ENCODE results near the gene REC114.
"Not testable (repeated sequence)": the region's sequence is repeated elsewhere in the genome, so short reads cannot be mapped to it uniquely, and the experiment has no call there.

Gene REC114

DNA sequence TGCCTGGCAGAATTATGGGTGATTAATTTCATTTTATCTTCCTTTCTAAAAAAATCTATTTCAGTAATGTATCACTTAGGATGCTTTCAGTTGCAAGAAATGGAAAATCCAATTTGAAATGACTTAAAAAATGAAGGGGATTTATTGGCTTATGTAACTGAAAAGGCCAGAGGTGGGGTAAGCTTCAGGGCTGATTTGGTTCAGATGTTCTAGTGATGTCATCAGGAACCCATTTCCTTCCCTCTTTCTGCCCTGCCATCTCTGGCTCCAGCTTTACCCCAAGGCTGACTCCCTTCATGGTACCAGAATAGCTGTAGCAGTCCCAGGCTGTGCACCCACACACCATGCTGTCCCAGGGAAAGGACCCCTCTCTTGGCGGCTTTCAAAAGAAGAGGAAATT, 18.5 kb upstream of the REC114 start:
- Histone ChIP-seq H3K27me3 (ENCODE audit: insufficient read depth, low read depth) (no peaks in the 10 kb centered on the region), H3K79me2 (ENCODE audit: insufficient read depth, low read depth) (no peaks in the 10 kb centered on the region), H4K20me1 (ENCODE audit: insufficient read depth) (no peaks in the 10 kb centered on the region), H3K4me1 (ENCODE audit: low read depth, poor library complexity, severe bottlenecking) (peaks cover 8% of the 10 kb centered on the region), H3K9ac (no peak overlapping the region), H3K36me3 (ENCODE audit: insufficient read depth) (no peaks in the 10 kb centered on the region), H3K27ac (no peak overlapping the region), H3K4me2 (no peak overlapping the region), H3K4me3 (IDR thresholded peaks at IDR 0.05; ENCODE audit: insufficient read depth, low read depth, low read length) (no peak overlapping the region), H2AFZ (ENCODE audit: low read depth) (no peak overlapping the region)
- TF ChIP-seq, protein P1, sequence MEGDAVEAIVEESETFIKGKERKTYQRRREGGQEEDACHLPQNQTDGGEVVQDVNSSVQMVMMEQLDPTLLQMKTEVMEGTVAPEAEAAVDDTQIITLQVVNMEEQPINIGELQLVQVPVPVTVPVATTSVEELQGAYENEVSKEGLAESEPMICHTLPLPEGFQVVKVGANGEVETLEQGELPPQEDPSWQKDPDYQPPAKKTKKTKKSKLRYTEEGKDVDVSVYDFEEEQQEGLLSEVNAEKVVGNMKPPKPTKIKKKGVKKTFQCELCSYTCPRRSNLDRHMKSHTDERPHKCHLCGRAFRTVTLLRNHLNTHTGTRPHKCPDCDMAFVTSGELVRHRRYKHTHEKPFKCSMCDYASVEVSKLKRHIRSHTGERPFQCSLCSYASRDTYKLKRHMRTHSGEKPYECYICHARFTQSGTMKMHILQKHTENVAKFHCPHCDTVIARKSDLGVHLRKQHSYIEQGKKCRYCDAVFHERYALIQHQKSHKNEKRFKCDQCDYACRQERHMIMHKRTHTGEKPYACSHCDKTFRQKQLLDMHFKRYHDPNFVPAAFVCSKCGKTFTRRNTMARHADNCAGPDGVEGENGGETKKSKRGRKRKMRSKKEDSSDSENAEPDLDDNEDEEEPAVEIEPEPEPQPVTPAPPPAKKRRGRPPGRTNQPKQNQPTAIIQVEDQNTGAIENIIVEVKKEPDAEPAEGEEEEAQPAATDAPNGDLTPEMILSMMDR (conservative IDR thresholded peaks at IDR 0.05; ENCODE audit: low read depth, low read length) = no peak

DNA sequence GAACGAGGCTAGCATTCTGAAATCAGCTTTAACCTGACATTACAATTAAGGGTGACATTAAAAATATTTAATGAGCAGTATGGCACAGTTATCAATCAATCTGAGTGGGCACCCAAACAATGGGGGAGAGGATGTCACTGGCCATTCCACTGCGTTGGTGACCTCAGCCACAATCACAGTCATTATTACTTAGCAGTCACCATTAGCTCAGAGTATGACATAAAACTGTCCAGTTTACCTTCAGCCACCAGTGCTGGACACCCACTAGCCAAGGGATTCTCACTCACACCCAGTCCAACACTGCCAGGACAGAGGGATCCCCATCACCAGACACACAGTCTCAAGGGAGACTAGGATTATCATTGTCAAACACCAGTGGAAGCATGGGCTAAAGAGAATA, 17.5 kb upstream of the REC114 start:
- no peak overlapping the region for H3K27ac ChIP-seq
- no peaks in the 10 kb centered on the region for H3K79me2 ChIP-seq (ENCODE audit: insufficient read depth, low read depth)
- H3K36me3 ChIP-seq (ENCODE audit: insufficient read depth) = no peaks in the 10 kb centered on the region
- no peaks in the 10 kb centered on the region for H3K27me3 ChIP-seq (ENCODE audit: insufficient read depth, low read depth)
- no peaks in the 10 kb centered on the region for H4K20me1 ChIP-seq (ENCODE audit: insufficient read depth)
- no peak overlapping the region for H3K9ac ChIP-seq
- TF ChIP-seq, protein P1 (conservative IDR thresholded peaks at IDR 0.05; ENCODE audit: low read depth, low read length) = no peak
- H3K4me2 ChIP-seq = no peak overlapping the region
- no peak overlapping the region for H2AFZ ChIP-seq (ENCODE audit: low read depth)
- no peak overlapping the region for H3K4me3 ChIP-seq (IDR thresholded peaks at IDR 0.05; ENCODE audit: insufficient read depth, low read depth, low read length)
- peaks cover 8% of the 10 kb centered on the region for H3K4me1 ChIP-seq (ENCODE audit: low read depth, poor library complexity, severe bottlenecking)

DNA sequence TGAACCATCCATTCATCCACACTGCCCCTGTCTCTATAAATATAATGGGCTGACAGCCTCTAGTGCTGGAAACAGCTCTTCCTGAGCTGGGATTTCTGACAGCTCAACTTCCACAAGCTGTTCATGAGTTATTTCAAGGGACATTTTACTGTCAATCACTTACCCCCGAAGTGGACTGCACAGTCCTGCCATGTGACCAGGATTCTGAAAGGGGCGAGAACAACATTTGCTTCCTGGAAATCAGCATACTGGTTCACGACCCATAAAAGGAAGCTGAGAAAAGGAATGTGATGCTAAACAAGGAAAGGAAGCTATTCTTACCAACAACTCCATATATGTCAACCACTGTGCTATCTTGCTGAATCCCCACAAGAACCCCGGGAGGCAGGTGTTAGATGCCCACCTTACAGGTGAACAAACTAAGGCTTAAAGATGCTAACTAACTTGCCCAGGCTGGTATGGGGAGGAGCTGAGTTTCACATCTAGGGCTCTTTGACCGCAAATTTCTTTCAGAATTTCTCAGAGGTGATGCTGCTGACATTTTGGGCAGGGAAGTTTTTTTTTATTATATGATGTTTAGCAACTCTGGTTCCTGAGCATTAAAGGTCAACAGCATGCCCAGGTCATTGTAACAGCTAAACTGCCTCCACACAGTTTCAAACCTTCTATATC, 16.5 kb upstream of the REC114 start:
- Histone ChIP-seq H4K20me1 (ENCODE audit: insufficient read depth) (no peaks in the 10 kb centered on the region), H3K4me1 (ENCODE audit: low read depth, poor library complexity, severe bottlenecking) (peaks cover 8% of the 10 kb centered on the region), H3K9ac (no peak overlapping the region), H3K27ac (no peak overlapping the region), H3K36me3 (ENCODE audit: insufficient read depth) (no peaks in the 10 kb centered on the region), H3K4me3 (IDR thresholded peaks at IDR 0.05; ENCODE audit: insufficient read depth, low read depth, low read length) (no peak overlapping the region), H3K79me2 (ENCODE audit: insufficient read depth, low read depth) (no peaks in the 10 kb centered on the region), H3K27me3 (ENCODE audit: insufficient read depth, low read depth) (no peaks in the 10 kb centered on the region), H3K4me2 (no peak overlapping the region), H2AFZ (ENCODE audit: low read depth) (no peak overlapping the region)
- TF ChIP-seq, protein P1 (conservative IDR thresholded peaks at IDR 0.05; ENCODE audit: low read depth, low read length) = no peak

DNA sequence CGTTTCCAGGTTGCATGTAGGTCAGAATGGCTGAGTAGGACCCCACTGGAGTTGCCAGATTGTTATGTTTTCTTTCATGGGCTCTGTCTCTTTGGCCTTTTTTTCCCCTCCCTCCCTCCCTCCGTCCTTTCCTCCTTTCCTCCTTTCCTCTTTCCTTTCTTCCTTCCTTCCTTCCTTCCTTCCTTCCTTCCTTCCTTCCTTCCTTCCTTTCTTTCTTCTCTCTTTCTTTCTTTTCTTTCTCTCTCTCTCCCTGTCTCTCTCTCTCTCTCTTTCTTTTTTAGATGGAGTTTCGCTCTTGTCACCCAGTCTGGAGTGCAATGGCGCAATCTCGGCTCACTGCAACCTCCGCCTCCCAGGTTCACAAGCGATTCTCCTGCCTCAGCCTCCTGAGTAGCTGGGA, 11.6 kb upstream of the REC114 start:
- H3K4me3 ChIP-seq (IDR thresholded peaks at IDR 0.05; ENCODE audit: insufficient read depth, low read depth, low read length); H3K79me2 ChIP-seq (ENCODE audit: insufficient read depth, low read depth); H3K9ac ChIP-seq; H4K20me1 ChIP-seq (ENCODE audit: insufficient read depth); H3K27ac ChIP-seq; H3K36me3 ChIP-seq (ENCODE audit: insufficient read depth); H2AFZ ChIP-seq (ENCODE audit: low read depth); H3K27me3 ChIP-seq (ENCODE audit: insufficient read depth, low read depth); H3K4me2 ChIP-seq; H3K4me1 ChIP-seq (ENCODE audit: low read depth, poor library complexity, severe bottlenecking): not testable (repeated sequence)

DNA sequence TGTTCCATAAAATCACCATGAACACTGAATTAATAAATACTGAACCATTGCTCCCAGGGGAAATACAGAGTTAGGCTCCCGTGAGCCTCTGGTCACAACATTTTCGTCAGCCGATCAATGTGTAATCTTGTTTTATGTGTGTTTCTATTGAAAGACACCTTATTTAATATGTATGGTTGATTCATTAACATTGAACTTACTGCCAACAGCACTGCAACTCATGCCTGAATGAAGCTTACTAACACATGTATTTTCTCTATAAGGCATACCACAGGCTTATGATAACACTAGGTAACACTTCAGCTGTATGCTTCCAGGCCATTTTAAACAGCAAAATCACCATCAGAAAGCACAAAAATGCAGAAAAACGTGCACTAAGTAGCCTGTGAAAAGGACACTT, 9.1 kb upstream of the REC114 start:
- H3K79me2 ChIP-seq (ENCODE audit: insufficient read depth, low read depth) = no peaks in the 10 kb centered on the region
- TF ChIP-seq, protein P1 (conservative IDR thresholded peaks at IDR 0.05; ENCODE audit: low read depth, low read length) = no peak
- no peak overlapping the region for H3K4me2 ChIP-seq
- H4K20me1 ChIP-seq (ENCODE audit: insufficient read depth) = no peaks in the 10 kb centered on the region
- H3K4me1 ChIP-seq (ENCODE audit: low read depth, poor library complexity, severe bottlenecking) = no peaks in the 10 kb centered on the region
- H3K27ac ChIP-seq = no peak overlapping the region
- no peaks in the 10 kb centered on the region for H3K36me3 ChIP-seq (ENCODE audit: insufficient read depth)
- H2AFZ ChIP-seq (ENCODE audit: low read depth) = no peak overlapping the region
- H3K4me3 ChIP-seq (IDR thresholded peaks at IDR 0.05; ENCODE audit: insufficient read depth, low read depth, low read length) = no peak overlapping the region
- H3K27me3 ChIP-seq (ENCODE audit: insufficient read depth, low read depth) = no peaks in the 10 kb centered on the region
- H3K9ac ChIP-seq = no peak overlapping the region
